ENCODE measurements around the gene FOXRED2. TPM values are rescaled to one million over a fixed set of nuclear protein-coding genes. Genes with fewer than 3 reads are reported as not detected.

FOXRED2 gene
- total RNA-seq, 2 experiments from 2014 or later = 22.6 to 48.3 TPM

- Histone ChIP-seq H3K9me3 (ENCODE audit: low read length) (no peaks in the 10 kb centered on the region), H2AFZ (ENCODE audit: low read length) (no peak overlapping the region), H3K4me2 (ENCODE audit: low read length) (no peak overlapping the region), H3K4me1 (ENCODE audit: insufficient read depth, low read length, poor library complexity, severe bottlenecking) (peaks cover 34% of the 10 kb centered on the region), H3K79me2 (ENCODE audit: insufficient read depth, low read depth, low read length) (no peaks in the 10 kb centered on the region), H3K4me3 (ENCODE audit: low read depth, low read length, poor library complexity, severe bottlenecking) (no peak overlapping the region), H3K9me2 (ENCODE audit: insufficient read depth, low read length) (no peaks in the 10 kb centered on the region), H3K36me3 (ENCODE audit: insufficient read depth, low read length) (no peaks in the 10 kb centered on the region), H4K20me1 (ENCODE audit: insufficient read depth, low read length) (no peaks in the 10 kb centered on the region), H3K27ac (ENCODE audit: low read depth, low read length, poor library complexity, severe bottlenecking) (no peak overlapping the region)
- CTCF ChIA-PET (ENCODE audit: unreplicated experiment) = no interaction called here
- intact Hi-C loops (cut with micrococcal nuclease; ENCODE audit: unreplicated experiment) = no loop called here
- DNase-seq (ENCODE audit: low spot score) = no peak
- POLR2A ChIA-PET = no interaction called here
- TF ChIP-seq EZH2phosphoT487 (IDR thresholded peaks at IDR 0.05; ENCODE audit: borderline replicate concordance, low read depth, low read length) = no peak
- TF ChIP-seq CTCF (conservative IDR thresholded peaks at IDR 0.05; ENCODE audit: low read length) = no peak
- BruUV-seq (replicated peaks) = no TSS peak
Measured at GRCh38 chr22:36449596-36450175, 57.2 kb downstream of the FOXRED2 start.

GRCh38 chr22:36447632-36448031 lies 59.2 kb downstream of the FOXRED2 start:
- TF ChIP-seq CTCF (conservative IDR thresholded peaks at IDR 0.05; ENCODE audit: low read length) = no peak
- no peak for TF ChIP-seq EZH2phosphoT487 (IDR thresholded peaks at IDR 0.05; ENCODE audit: borderline replicate concordance, low read depth, low read length)
- POLR2A ChIA-PET = interaction anchor here (0.6 kb wide), 1 partner anchor 92 kb away, joined by 4 read pairs; no protein-coding TSS in a partner anchor
- intact Hi-C loops (cut with micrococcal nuclease; ENCODE audit: unreplicated experiment) = no loop called here
- Histone ChIP-seq H3K4me3 (ENCODE audit: low read depth, low read length, poor library complexity, severe bottlenecking) (no peak overlapping the region), H3K79me2 (ENCODE audit: insufficient read depth, low read depth, low read length) (no peaks in the 10 kb centered on the region), H3K36me3 (ENCODE audit: insufficient read depth, low read length) (no peaks in the 10 kb centered on the region), H3K4me2 (ENCODE audit: low read length) (no peak overlapping the region), H3K9me2 (ENCODE audit: insufficient read depth, low read length) (no peaks in the 10 kb centered on the region), H2AFZ (ENCODE audit: low read length) (no peak overlapping the region), H3K4me1 (ENCODE audit: insufficient read depth, low read length, poor library complexity, severe bottlenecking) (peaks cover 25% of the 10 kb centered on the region), H4K20me1 (ENCODE audit: insufficient read depth, low read length) (no peaks in the 10 kb centered on the region), H3K9me3 (ENCODE audit: low read length) (no peaks in the 10 kb centered on the region), H3K27ac (ENCODE audit: low read depth, low read length, poor library complexity, severe bottlenecking) (no peak overlapping the region)
- BruUV-seq (replicated peaks) = no TSS peak
- CTCF ChIA-PET (ENCODE audit: unreplicated experiment) = no interaction called here
- DNase-seq (ENCODE audit: low spot score) = no peak

GRCh38 chr22:36445158-36445668 lies 61.6 kb downstream of the FOXRED2 start:
- TF ChIP-seq EZH2phosphoT487 (IDR thresholded peaks at IDR 0.05; ENCODE audit: borderline replicate concordance, low read depth, low read length) (no peak), CTCF (conservative IDR thresholded peaks at IDR 0.05; ENCODE audit: low read length) (no peak)
- BruUV-seq (replicated peaks) = no TSS peak
- Histone ChIP-seq H3K4me1 (ENCODE audit: insufficient read depth, low read length, poor library complexity, severe bottlenecking) (peaks cover 9% of the 10 kb centered on the region), H3K9me2 (ENCODE audit: insufficient read depth, low read length) (no peaks in the 10 kb centered on the region), H3K4me2 (ENCODE audit: low read length) (no peak overlapping the region), H3K4me3 (ENCODE audit: low read depth, low read length, poor library complexity, severe bottlenecking) (no peak overlapping the region), H4K20me1 (ENCODE audit: insufficient read depth, low read length) (no peaks in the 10 kb centered on the region), H3K36me3 (ENCODE audit: insufficient read depth, low read length) (no peaks in the 10 kb centered on the region), H3K27ac (ENCODE audit: low read depth, low read length, poor library complexity, severe bottlenecking) (no peak overlapping the region), H3K9me3 (ENCODE audit: low read length) (no peaks in the 10 kb centered on the region), H2AFZ (ENCODE audit: low read length) (no peak overlapping the region), H3K79me2 (ENCODE audit: insufficient read depth, low read depth, low read length) (no peaks in the 10 kb centered on the region)
- no peak for DNase-seq (ENCODE audit: low spot score)
- intact Hi-C loops (cut with micrococcal nuclease; ENCODE audit: unreplicated experiment) = no loop called here
- CTCF ChIA-PET (ENCODE audit: unreplicated experiment) = no interaction called here
- POLR2A ChIA-PET = no interaction called here

Measured in OCI-LY7 (cell line).